Thoracic aorta (tissue), 2 donors: ENCODE measurements around the gene NIPA2. TPM values are rescaled to one million over a fixed set of nuclear protein-coding genes. Genes with fewer than 3 reads are reported as not detected.

Experiments
- ATAC-seq: fragments of 150-250 bp; one replicate; pipeline ENCODE4 v1.8.0; 2017; ENCODE audit warnings: low read depth; ENCODE audit not compliant: insufficient number of reproducible peaks, low FRiP score
- DNase-seq: peaks from one replicate; pipeline ENCODE4 v3.0.0-alpha.2; 2020; ENCODE audit warnings: low spot score
- H3K27ac ChIP-seq, 2 donors: fragments of 200-600 bp; sonication (generic); 1 replicate in 1 of 2; 2 replicates in 1 of 2; pipeline ENCODE4 v1.5.1; 2016; ENCODE audit warnings: mild to moderate bottlenecking in 2 of 2, moderate library complexity in 2 of 2
- H3K27me3 ChIP-seq: fragments of 200-600 bp; sonication (generic); replicated peaks from 2 replicates; pipeline ENCODE4 v1.6.0; 2016; ENCODE audit warnings: mild to moderate bottlenecking; ENCODE audit not compliant: insufficient read depth
- H3K36me3 ChIP-seq: fragments of 200-600 bp; sonication (generic); one replicate; pipeline ENCODE4 v1.5.1; 2016
- H3K4me1 ChIP-seq, 2 donors: fragments of 200-600 bp; sonication (generic); 1 replicate in 1 of 2; 2 replicates in 1 of 2; pipeline versions ENCODE4 v1.5.1 to v1.6.0; 2016; ENCODE audit warnings: low read depth in 2 of 2, mild to moderate bottlenecking in 1 of 2; ENCODE audit not compliant: control insufficient read depth in 1 of 2
- H3K4me3 ChIP-seq: fragments of 200-600 bp; sonication (generic); 2 replicates; pipeline ENCODE4 v1.5.1; 2016; ENCODE audit warnings: mild to moderate bottlenecking
- H3K9me3 ChIP-seq: fragments of 200-600 bp; sonication (generic); 2 replicates; pipeline ENCODE4 v1.5.1; 2016
- CTCF ChIP-seq: fragments of 200-600 bp; sonication (generic); IDR thresholded peaks from one replicate; pipeline ENCODE4 v1.5.1; 2019; ENCODE audit warnings: antibody characterized with exemption
- total RNA-seq, 2 donors: library from RNA; depleted of rRNA; stranded (reverse); fragments of >200 nt; gene quantifications; one replicate each; pipeline versions ENCODE4 v1.1.0 to v1.2.3, GENCODE V29; 2016

The NIPA2 gene
- total RNA-seq, 2 donors from 2014 or later, result 40.5 to 42.1 TPM

- Histone ChIP-seq H3K9me3 (no peaks in the 10 kb centered on the region), H3K27ac (no peak overlapping the region), H3K27me3 (no peaks in the 10 kb centered on the region), H3K36me3 (peaks cover 56% of the 10 kb centered on the region), H3K4me1 (no peaks in the 10 kb centered on the region), H3K4me3 (no peak overlapping the region)
- DNase-seq, result no peak
- TF ChIP-seq CTCF, result no peak
- no peak for ATAC-seq
Observed at GRCh38 chr15:22874966-22875365, 36.5 kb downstream of the NIPA2 start.

- H3K9me3 ChIP-seq, result no peaks in the 10 kb centered on the region
- no peak for TF ChIP-seq CTCF
- ATAC-seq (no peak), DNase-seq (no peak)
- peaks cover 63% of the 10 kb centered on the region for H3K36me3 ChIP-seq
- H3K4me1 ChIP-seq, result no peaks in the 10 kb centered on the region
- H3K27me3 ChIP-seq, result no peaks in the 10 kb centered on the region
- no peak overlapping the region for H3K4me3 ChIP-seq
- H3K27ac ChIP-seq, result no peak overlapping the region
Observed at GRCh38 chr15:22877117-22877516, 38.7 kb downstream of the NIPA2 start.

- ATAC-seq, result no peak
- peaks cover 60% of the 10 kb centered on the region for H3K36me3 ChIP-seq
- no peak for TF ChIP-seq CTCF
- H3K9me3 ChIP-seq, result no peaks in the 10 kb centered on the region
- no peak for DNase-seq
- no peak overlapping the region for H3K27ac ChIP-seq
- no peaks in the 10 kb centered on the region for H3K27me3 ChIP-seq
- H3K4me3 ChIP-seq, result no peak overlapping the region
- H3K4me1 ChIP-seq, result no peaks in the 10 kb centered on the region
Observed at GRCh38 chr15:22877607-22878006, 39.1 kb downstream of the NIPA2 start.

GRCh38 chr15:22878103-22878502 is 39.6 kb downstream of the NIPA2 start:
- no peak overlapping the region for H3K4me3 ChIP-seq
- no peaks in the 10 kb centered on the region for H3K9me3 ChIP-seq
- DNase-seq, result no peak
- H3K27me3 ChIP-seq, result no peaks in the 10 kb centered on the region
- no peak for ATAC-seq
- H3K4me1 ChIP-seq, result no peaks in the 10 kb centered on the region
- H3K36me3 ChIP-seq, result peaks cover 55% of the 10 kb centered on the region
- no peak for TF ChIP-seq CTCF
- no peak overlapping the region for H3K27ac ChIP-seq

GRCh38 chr15:22880068-22880980 is 41.9 kb downstream of the NIPA2 start:
- TF ChIP-seq CTCF, result no peak
- Histone ChIP-seq H3K4me3 (no peak overlapping the region), H3K4me1 (no peaks in the 10 kb centered on the region), H3K27me3 (no peaks in the 10 kb centered on the region), H3K9me3 (no peaks in the 10 kb centered on the region), H3K36me3 (peaks cover 41% of the 10 kb centered on the region), H3K27ac (no peak overlapping the region)
- DNase-seq, result no peak
- ATAC-seq, result no peak
